GM12878 (cell line): Measurements from ENCODE around the gene STEAP2. TPM values are rescaled to one million over a fixed set of nuclear protein-coding genes. Genes with fewer than 3 reads are reported as not detected.
A peak's percentile ranks its signal among the peaks of the same experiment; 100 is the strongest.

Experiments
- ATF2 ChIP-seq: IDR thresholded peaks from 2 replicates; pipeline ENCODE4 v1.6.1; 2012; ENCODE audit warnings: low read length, inconsistent platforms
- ATF3 ChIP-seq: IDR thresholded peaks from 2 replicates; pipeline ENCODE4 v1.6.1; 2011; ENCODE audit warnings: low read depth, mild to moderate bottlenecking, low read length, moderate library complexity, borderline replicate concordance; ENCODE audit errors: extremely low read depth
- BACH1 ChIP-seq: fragments of 450-650 bp; IDR thresholded peaks from 2 replicates; pipeline ENCODE4 v1.6.1; 2017; ENCODE audit warnings: mild to moderate bottlenecking, borderline replicate concordance
- CBX5 ChIP-seq: sonication (generic); IDR thresholded peaks from 2 replicates; pipeline ENCODE4 v1.6.1; 2016; ENCODE audit warnings: low read depth, moderate library complexity, mild to moderate bottlenecking, inconsistent platforms
- CHD4 ChIP-seq: fragments of 200-600 bp; sonication (generic); IDR thresholded peaks from 2 replicates; pipeline ENCODE4 v1.6.1; 2016; ENCODE audit warnings: mild to moderate bottlenecking
- EZH2 ChIP-seq: IDR thresholded peaks from 2 replicates; pipeline ENCODE4 v1.6.1; 2012; ENCODE audit warnings: low read depth, mild to moderate bottlenecking, control low read depth, inconsistent platforms, low read length, borderline replicate concordance; ENCODE audit not compliant: control insufficient read depth
- HDAC2 ChIP-seq: fragments of 200-600 bp; sonication (generic); IDR thresholded peaks from 2 replicates; pipeline ENCODE4 v1.6.1; 2017
- IRF4 ChIP-seq: IDR thresholded peaks from 2 replicates; pipeline ENCODE4 v1.6.1; 2011; ENCODE audit warnings: low read depth, low read length
- IRF5 ChIP-seq: fragments of 450-650 bp; IDR thresholded peaks from 2 replicates; pipeline ENCODE4 v1.6.1; 2017; ENCODE audit warnings: borderline replicate concordance
- KAT2A ChIP-seq: conservative IDR thresholded peaks from 2 replicates; pipeline ENCODE4 v1.6.1; 2011; ENCODE audit warnings: low read depth, low read length; ENCODE audit not compliant: control insufficient read depth
- MXI1 ChIP-seq: fragments of 150-350 bp; IDR thresholded peaks from 2 replicates; pipeline ENCODE4 v1.6.1; 2011; ENCODE audit warnings: low read depth, mild to moderate bottlenecking, inconsistent platforms, low read length, improper control_type of control experiment
- NFYA ChIP-seq: IDR thresholded peaks from 2 replicates; pipeline ENCODE4 v1.6.1; 2011; ENCODE audit warnings: low read depth, mild to moderate bottlenecking, low read length, improper control_type of control experiment, borderline replicate concordance
- NFYB ChIP-seq: IDR thresholded peaks from 2 replicates; pipeline ENCODE4 v1.6.1; 2011; ENCODE audit warnings: low read depth, mild to moderate bottlenecking, low read length, improper control_type of control experiment, moderate library complexity; ENCODE audit not compliant: insufficient read depth
- RBBP5 ChIP-seq: fragments of 200-600 bp; sonication (generic); conservative IDR thresholded peaks from 2 replicates; pipeline ENCODE4 v1.6.1; 2016
- RCOR1 ChIP-seq: conservative IDR thresholded peaks from 2 replicates; pipeline ENCODE4 v1.6.1; 2012; ENCODE audit warnings: low read depth, low read length, improper control_type of control experiment
- REST ChIP-seq: IDR thresholded peaks from 2 replicates; pipeline ENCODE4 v1.6.1; 2012; ENCODE audit warnings: mild to moderate bottlenecking, low read depth, low read length
- SMAD1 ChIP-seq: fragments of 450-650 bp; IDR thresholded peaks from 2 replicates; pipeline ENCODE4 v1.6.1; 2018; ENCODE audit warnings: mild to moderate bottlenecking, low read depth; ENCODE audit not compliant: partially characterized antibody
- YBX1 ChIP-seq: fragments of 450-650 bp; IDR thresholded peaks from 2 replicates; pipeline ENCODE4 v1.6.1; 2016; ENCODE audit warnings: antibody characterized with exemption
- YY1 ChIP-seq: IDR thresholded peaks from 2 replicates; pipeline ENCODE4 v1.6.1; 2011; ENCODE audit warnings: low read depth, mild to moderate bottlenecking, low read length
- ZZZ3 ChIP-seq: IDR thresholded peaks from 2 replicates; pipeline ENCODE4 v1.6.1; 2011; ENCODE audit warnings: low read depth; ENCODE audit not compliant: control insufficient read depth, insufficient read length
- polyA plus RNA-seq, 11 experiments: library from polyadenylated mRNA; depleted of rRNA in 4 of 11; unstranded in 6 of 11; stranded (reverse) in 5 of 11; fragments of >200 nt; fragmentation: Nextera tagmentation in 4 of 11; fragmentation: Illumina TruSeq in 1 of 11; extraction: Ambion mirVana in 4 of 11; extraction: Trizol in 1 of 11; gene quantifications; 1 replicate in 1 of 11; 2 replicates in 10 of 11; pipeline versions ENCODE4 v1.2.1 to v1.2.3, GENCODE V29; 2011 to 2016; ENCODE audit warnings: inconsistent platforms in 2 of 11, missing spikeins in 2 of 11, low read depth in 1 of 11
- total RNA-seq, 4 experiments: library from RNA; depleted of rRNA in 3 of 4; stranded (reverse); fragments of >200 nt in 3 of 4; fragmentation: Illumina TruSeq in 1 of 4; extraction: Trizol in 1 of 4; gene quantifications; 2 replicates each; pipeline versions ENCODE4 v1.2.1 to v1.2.3, GENCODE V29; 2013 to 2021

Gene STEAP2
- total and polyA plus RNA-seq, 10 of the 15 experiments (the other 5 are each of a cell fraction or from before 2014, with no cell fraction given): 0.64 to 17.6 (median 1.8) TPM

GRCh38 chr7:90242369-90243168 is 31.0 kb downstream of the STEAP2 start (continued):
- TF ChIP-seq REST: no peak
- TF ChIP-seq YY1: no peak
- no peak for TF ChIP-seq IRF5
- TF ChIP-seq CBX5: no peak
- TF ChIP-seq ATF3: no peak
- TF ChIP-seq YBX1: no peak
- TF ChIP-seq EZH2: no peak
- no peak for TF ChIP-seq CHD4
- TF ChIP-seq ZZZ3: no peak
- TF ChIP-seq NFYA: no peak
- no peak for TF ChIP-seq HDAC2
- peak; percentile 52 for TF ChIP-seq SMAD1
- TF ChIP-seq BACH1: peak; percentile 85; the same call in 1 of the 2 replicates
- TF ChIP-seq RCOR1: no peak
- TF ChIP-seq ATF2: peak; percentile 85
- TF ChIP-seq MXI1: no peak
- TF ChIP-seq KAT2A: no peak
- no peak for TF ChIP-seq NFYB
- TF ChIP-seq IRF4: 0 out of 2 replicates have a peak, but pooled peaks have one; percentile 9
- TF ChIP-seq RBBP5: no peak
